Iris pigment epithelial cell (primary cell): Measurements from ENCODE around the gene TEKT5.
"Not testable (repeated sequence)": the region's sequence is repeated elsewhere in the genome, so short reads cannot be mapped to it uniquely, and the experiment has no call there.

Source experiments
- DNase-seq: peaks from one replicate; pipeline ENCODE4 v3.0.0-alpha.2; 2011; ENCODE audit warnings: low read depth

Gene TEKT5

GRCh38 chr16:10694830-10695229 lies at the start of gene TEKT5:
Gene TEKT5 (minus strand): TSS chr16:10694930. CDS start chr16:10694873, 57 bp downstream.
- no peak for DNase-seq

GRCh38 chr16:10743610-10744369 lies 49.1 kb upstream of the TEKT5 start, which contains the start of gene NUBP1:
Gene NUBP1 (plus strand): TSS chr16:10743842. CDS start chr16:10743864, 22 bp downstream.
- DNase-seq: peak; percentile 99

GRCh38 chr16:10743227-10743609 lies 48.5 kb upstream of the TEKT5 start:
- DNase-seq: no peak

- no peak for DNase-seq
Measured at GRCh38 chr16:10741844-10742243, 47.1 kb upstream of the TEKT5 start.

GRCh38 chr16:10741249-10741648 lies 46.5 kb upstream of the TEKT5 start:
- DNase-seq: not testable (repeated sequence)

- DNase-seq: no peak
Measured at GRCh38 chr16:10740845-10741208, 46.1 kb upstream of the TEKT5 start.

- DNase-seq: no peak
Measured at GRCh38 chr16:10740000-10740844, 45.5 kb upstream of the TEKT5 start.

GRCh38 chr16:10738231-10739077 lies 43.7 kb upstream of the TEKT5 start:
- DNase-seq: peak; percentile 84

GRCh38 chr16:10737068-10737625 lies 42.4 kb upstream of the TEKT5 start:
- DNase-seq: peak; percentile 57

- DNase-seq: no peak
Measured at GRCh38 chr16:10731790-10732189, 37.1 kb upstream of the TEKT5 start.

GRCh38 chr16:10729104-10730048 lies 34.6 kb upstream of the TEKT5 start:
- DNase-seq: peak; percentile 26

GRCh38 chr16:10728003-10728887 lies 33.5 kb upstream of the TEKT5 start:
- no peak for DNase-seq

- DNase-seq: no peak
Measured at GRCh38 chr16:10708969-10709368, 14.2 kb upstream of the TEKT5 start.

- no peak for DNase-seq
Measured at GRCh38 chr16:10699756-10700155, 5.0 kb upstream of the TEKT5 start.

GRCh38 chr16:10694306-10694705 lies 424 bp downstream of the TEKT5 start:
- no peak for DNase-seq

- DNase-seq: no peak
Measured at GRCh38 chr16:10693889-10694288, 841 bp downstream of the TEKT5 start.

- DNase-seq: no peak
Measured at GRCh38 chr16:10692470-10692869, 2.3 kb downstream of the TEKT5 start.

GRCh38 chr16:10688726-10689125 lies 6.0 kb downstream of the TEKT5 start:
- DNase-seq: no peak

GRCh38 chr16:10688291-10688690 lies 6.4 kb downstream of the TEKT5 start:
- no peak for DNase-seq

GRCh38 chr16:10685709-10686108 lies 9.0 kb downstream of the TEKT5 start:
- DNase-seq: no peak
